ENCODE data around the gene UTP14A.

DNA sequence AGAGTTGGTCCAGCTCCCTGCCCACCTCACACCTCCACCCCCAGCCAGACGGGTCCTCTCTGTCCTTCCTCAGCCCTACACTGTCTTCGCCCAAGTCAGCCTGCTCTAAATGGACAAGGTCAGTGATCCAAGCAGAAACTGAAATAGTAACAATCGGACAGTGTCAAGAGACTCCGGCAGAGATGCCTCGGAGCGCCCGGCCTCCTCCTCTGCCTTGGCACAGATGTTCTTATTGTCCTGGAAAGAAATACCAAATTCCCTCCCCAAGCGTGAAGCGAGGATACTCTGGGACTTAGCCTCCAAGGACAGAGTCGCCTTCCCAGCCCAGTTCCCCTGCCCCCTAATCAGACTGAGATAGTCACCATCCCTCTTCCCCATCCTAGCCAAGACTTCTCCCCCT lies 28.5 kb downstream of the UTP14A start:
- TF ChIP-seq, protein P1, sequence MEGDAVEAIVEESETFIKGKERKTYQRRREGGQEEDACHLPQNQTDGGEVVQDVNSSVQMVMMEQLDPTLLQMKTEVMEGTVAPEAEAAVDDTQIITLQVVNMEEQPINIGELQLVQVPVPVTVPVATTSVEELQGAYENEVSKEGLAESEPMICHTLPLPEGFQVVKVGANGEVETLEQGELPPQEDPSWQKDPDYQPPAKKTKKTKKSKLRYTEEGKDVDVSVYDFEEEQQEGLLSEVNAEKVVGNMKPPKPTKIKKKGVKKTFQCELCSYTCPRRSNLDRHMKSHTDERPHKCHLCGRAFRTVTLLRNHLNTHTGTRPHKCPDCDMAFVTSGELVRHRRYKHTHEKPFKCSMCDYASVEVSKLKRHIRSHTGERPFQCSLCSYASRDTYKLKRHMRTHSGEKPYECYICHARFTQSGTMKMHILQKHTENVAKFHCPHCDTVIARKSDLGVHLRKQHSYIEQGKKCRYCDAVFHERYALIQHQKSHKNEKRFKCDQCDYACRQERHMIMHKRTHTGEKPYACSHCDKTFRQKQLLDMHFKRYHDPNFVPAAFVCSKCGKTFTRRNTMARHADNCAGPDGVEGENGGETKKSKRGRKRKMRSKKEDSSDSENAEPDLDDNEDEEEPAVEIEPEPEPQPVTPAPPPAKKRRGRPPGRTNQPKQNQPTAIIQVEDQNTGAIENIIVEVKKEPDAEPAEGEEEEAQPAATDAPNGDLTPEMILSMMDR (IDR thresholded peaks at IDR 0.05; ENCODE audit: low read depth, low read length, poor library complexity, severe bottlenecking): no peak
- TF ChIP-seq EZH2phosphoT487 (IDR thresholded peaks at IDR 0.05; ENCODE audit: borderline replicate concordance, low read length): no peak

All from DOHH2 (cell line).